NCI-H526 treated with DMSO at 0.1 percent for 48 hours (cell line): ENCODE results near the gene FAF1.
"Not testable (repeated sequence)": the region's sequence is repeated elsewhere in the genome, so short reads cannot be mapped to it uniquely, and the experiment has no call there.

Experiments used
- DNase-seq: peaks from one replicate; lab custom pipeline; 2025; lab: John Stamatoyannopoulos, UW

Gene FAF1

DNA sequence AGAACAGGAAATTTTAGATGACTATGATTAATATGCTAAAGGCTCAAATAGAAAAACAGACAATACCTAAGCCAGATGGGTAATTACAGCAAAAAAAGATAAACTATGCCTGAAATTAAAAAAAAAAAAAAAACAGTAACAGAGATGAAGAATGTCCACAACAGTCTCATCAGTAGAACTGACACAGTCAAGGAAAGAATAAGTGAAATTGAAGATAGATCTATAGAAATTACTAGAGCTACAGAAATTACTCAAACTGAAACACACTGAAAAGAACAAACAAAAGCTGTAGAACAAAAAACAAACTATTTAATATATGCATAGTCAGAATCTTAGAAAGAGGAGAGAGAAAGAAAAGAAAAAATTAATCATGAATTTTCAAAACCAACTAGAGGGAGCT, 112.8 kb downstream of the FAF1 start:
- DNase-seq: no peak

DNA sequence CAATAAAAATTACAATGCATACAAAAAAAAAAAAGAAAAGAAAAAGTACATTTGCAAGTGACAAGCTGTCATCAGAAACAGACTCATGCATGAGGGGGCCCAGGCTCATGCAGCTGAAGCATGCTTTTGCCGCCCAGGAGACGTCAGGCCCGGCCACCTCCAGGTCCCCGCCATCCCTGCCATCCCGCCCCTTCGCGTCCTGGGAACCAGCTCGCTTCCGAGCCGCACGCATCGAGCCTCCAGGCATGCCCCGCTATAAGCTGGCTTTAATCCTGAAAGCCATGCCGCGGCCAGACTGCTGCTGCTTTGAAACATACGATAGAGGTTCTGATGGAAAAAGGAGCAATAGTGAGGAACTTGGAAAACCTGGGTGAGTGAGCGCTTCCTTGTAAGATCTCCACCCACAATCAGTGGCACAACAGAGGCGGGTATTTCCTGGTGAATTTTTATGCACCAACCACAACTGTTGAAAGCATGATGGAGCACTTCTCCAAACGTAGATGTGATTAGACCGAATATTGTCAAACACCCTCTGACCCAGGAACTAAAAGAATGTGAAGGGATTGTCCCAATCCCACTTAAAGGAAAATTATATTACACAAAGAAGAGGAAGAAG, 113.7 kb downstream of the FAF1 start:
- no peak for DNase-seq

DNA sequence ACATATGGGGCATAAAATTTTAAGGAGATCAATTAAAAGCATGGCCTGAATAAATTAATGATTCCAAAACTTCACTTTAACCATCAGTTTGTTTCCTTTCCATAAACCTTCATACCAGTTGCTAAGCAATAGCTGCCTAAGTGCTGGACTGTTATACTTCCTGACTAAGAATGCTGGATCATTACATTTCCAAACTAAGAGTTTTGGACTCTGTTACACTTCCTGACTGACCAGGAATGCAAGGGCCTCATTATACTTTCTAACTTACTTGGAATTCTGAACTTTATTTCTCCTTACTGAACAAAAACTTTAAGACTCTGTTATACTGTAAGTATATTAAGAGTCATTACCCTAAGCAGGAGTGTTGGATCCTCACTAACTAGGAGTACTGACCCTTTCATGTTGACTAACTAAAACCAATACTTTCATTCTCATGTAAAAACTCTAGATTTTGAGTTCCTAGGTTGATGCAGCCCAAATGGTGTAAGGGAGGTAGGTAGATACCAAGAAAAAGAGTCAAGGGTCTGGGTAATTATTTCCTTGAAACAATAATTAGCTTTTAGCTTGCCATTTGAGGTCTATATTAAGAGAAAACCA, 118.2 kb downstream of the FAF1 start:
- DNase-seq: no peak

DNA sequence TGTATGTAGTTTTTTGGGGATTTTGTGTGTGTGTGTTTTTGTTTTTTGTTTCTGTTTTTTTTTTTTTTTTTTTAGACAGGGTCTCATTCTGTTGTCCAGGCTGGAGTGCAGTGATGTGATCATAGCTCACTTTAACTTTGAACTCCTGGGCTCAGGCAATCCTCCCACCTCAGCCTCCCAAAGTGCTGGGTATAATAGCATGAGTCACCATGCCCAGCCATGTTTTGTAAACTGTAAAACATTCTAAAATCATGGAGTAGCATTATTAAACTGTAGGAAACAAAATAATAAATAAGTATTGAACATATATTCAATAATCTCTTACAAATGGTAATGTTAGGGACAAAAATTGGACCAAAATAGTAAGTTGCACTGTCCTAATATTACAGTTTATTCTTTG, 124.0 kb downstream of the FAF1 start:
- no peak for DNase-seq

DNA sequence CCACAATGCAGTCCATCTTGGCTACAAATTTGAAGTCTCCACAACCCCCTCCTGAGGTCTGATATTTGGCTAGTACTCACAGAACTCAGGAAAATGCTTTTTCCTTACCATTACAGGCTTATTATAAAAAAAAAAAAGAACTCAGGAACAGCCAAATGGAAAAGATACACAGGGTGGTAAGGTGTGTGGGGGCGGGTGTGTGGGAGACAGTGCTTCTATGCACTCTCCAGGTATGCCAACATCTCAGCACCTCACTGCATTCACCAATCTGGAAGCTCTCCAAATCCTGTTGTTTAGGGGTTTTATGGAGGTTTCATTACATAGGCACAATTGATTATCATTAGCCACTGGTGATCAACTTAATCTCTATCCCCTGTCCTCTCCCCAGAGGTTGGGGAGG, 126.9 kb downstream of the FAF1 start:
- DNase-seq: no peak

DNA sequence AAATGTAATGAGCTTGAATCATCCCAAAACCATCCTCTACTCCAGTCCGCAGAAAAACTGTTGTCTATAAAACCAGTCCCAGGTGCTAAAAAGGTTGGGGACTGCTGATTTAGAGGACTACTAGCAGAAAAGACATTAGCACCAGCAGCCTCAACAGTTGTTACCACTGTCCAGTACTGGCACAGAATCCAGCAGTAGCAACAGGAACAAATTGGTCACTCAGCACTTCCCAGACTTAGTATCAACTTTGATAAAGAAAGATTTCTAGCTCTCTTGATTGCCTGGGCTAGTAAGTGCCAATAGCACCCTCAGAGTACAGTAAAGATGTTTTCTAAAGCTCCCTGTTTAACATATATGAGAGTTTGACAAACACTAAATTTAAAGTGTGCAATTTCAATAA, 127.9 kb downstream of the FAF1 start:
- DNase-seq: no peak

DNA sequence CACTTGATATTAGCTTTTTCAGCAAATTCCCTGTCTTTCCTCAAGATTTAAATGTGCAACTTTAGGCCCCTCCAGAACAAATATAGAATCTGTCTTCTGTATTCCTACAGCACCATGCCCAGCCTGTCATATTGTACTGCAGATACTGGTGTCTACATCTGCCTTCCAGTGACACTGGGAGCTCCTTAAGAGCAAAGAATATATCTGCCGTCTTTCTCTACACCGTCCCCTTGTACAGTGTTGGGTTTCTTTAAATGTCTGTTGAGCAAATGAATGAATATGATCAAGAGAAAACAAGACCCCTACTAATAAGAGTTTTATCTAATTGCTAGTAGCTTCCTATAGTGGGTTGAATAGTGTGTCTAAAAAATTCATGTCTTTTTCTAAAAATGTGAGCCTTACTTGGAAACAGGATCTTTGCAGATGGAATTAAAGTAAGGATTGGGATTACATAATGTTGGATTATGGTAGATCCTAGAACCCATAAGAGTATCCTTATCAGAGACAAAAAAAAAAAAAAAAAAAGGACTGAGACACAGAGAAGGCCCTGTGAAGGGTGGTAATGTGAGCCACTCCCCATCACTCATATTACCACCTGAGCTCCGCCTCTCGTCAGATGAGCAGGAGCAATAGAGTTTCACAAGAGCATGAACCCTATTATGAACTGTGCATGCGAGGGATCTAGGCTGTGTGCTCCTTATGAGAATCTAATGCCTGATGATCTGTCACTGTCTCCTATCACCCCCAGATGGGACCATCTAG, 128.6 kb downstream of the FAF1 start:
- no peak for DNase-seq

DNA sequence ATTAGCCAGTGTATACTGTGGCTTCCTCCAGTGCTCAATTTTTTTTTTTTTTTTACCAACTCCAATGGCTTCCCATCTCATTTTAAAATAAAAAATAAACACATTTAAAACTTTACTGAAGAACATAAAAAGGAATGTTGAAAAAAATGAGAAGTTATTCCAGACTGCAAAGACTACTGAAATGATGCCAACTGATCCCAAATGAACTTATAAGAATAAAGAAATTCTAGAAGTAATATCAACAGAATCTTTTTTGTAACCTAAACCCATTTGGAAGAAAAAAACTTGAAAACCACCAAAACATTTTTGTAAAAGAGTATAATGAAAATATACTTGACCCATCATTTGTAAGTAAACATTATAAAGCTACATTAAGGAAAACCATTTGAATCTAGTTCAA, 129.4 kb downstream of the FAF1 start:
- no peak for DNase-seq

DNA sequence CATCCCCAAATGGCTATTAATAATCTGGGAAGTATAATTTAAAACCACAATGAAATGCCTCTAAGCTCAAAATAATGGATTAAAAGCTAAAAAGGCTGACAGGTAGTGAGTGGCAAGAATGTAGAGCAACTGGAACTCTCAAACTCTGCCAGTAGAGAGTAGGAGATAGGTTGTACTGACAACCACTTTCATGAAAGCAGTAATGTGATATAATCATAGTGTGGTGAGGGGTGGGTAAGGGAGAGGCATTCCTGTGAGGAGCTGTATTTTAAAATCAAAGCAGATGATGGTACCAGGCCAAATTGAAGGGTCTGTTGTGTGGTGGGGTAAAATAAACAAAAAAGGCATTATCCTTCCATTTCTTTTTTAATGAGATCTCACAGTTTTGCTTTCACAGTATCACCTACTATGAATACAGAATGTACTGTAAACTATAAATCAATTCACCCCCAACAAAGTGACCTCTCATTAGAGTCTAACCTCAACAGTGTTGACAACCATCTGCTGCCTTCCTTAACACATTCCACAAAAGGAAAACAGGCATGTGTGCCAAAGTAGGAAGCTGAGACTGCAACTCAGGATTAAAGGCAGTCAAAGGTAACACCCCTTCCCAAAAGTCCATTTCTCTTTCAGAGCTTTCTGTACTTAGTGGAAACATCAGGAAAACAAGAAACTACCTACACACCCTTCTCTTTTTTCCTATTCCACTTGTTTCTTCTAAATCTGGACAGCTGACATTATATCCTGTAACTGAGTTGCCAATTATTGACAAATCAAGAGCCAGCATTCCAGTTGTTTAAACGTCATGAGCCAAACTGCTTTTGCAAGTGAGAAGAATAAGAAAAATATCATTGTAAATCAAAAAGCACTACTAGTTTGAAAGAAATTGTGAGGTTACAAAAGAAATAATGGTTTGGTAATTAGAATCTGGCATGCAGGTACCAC, 130.8 kb downstream of the FAF1 start:
- DNase-seq: no peak

DNA sequence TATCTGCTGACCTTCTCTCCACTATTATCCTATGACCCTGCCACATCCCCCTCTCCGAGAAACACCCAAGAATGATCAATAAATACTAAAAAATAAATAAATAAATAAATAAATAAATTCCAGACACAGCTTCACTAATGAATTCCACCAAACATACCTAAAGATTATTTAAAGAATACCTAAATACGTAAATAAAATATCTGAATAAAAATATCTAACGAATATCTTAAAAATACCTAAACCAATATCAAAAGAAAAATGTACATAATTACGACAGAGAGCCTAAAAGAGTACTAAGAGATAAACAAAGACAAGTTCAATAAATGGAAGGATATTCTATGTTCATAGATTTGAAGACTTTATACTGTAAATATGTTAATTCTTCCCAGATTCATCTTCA, 132.5 kb downstream of the FAF1 start:
- no peak for DNase-seq

DNA sequence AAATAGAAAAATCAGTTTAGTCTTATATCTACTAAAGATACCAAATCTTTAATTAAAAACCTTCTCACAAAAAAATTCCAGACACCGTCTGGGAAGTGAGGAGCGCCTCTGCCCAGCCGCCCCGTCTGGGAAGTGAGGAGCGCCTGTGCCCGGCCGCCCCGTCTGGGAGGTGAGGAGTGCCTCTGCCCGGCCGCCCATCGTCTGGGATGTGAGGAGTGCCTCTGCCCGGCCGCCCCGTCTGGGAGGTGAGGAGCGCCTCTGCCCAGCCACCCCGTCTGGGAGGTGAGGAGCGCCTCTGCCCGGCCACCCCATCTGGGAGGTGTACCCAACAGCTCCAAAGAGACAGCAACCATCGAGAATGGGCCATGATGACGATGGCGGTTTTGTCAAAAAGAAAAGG, 133.3 kb downstream of the FAF1 start:
- DNase-seq: not testable (repeated sequence)

DNA sequence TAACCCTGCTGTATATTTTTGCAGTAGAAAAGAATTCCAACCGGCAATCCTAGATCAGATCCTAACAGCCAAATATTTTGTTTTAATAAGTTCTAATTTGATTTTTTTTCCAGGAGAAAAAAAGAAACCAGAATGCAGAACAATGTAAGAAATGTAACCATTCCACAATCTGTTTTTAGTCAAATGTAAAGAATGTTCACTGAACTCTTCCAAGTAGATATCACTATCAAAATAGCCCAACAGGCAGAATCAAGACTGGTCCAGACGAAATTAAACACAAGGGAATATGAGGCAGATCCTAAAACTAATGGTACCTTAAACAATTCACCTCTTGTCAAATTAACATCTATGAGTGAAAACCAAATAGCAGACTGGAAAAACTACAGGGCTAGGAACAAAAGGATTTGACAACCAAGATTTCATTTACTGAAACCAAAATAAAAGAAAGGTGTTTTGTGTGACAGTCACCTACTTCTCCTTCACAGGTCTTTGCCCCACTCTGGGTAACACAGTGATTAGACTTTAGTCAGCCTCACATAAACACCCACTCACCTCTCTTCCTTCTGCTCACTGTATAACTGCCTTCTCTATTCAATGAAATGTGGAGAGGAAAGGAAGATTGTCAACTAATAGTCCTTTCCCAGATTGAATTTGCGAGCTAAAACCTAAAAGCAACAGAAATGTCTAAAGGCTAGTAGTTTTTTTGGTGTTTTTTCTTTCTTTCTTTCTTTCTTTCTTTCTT, 137.9 kb downstream of the FAF1 start:
- DNase-seq: no peak

DNA sequence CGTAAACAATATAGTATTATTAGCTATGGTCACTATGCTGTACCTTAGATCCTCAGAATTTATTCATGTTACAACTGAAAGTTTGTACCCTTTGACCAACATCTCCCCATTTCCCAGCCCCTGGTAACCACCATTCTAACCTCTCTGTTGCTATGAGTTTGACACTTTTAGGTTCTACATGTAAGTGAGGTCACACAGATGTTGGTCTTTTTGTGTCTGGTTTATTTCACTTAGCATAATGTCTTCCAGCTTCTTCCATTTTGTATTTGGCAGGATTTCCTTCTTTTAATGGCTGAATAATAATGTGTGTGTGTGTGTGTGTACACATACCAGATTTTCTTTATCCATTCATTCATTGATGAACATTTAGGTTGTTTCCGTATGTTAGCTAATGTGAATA, 139.5 kb downstream of the FAF1 start:
- DNase-seq: no peak

DNA sequence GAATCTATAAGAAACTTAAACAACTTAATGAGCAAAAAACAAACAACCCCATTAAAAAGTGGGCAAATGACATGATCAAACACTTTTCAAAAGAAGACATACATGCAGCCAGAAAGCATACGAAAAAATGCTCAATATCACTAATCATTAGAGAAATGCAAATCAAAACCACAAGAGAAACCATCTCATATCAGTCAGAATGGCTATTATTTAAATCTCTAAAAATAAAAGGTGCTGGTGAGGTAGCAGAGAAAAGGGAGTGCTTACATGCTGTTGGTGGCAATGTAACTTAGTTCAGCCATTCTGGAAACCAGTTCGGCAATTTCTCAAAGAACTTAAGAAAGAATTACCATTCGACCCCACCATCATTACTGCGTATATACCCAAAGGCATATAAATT, 147.7 kb downstream of the FAF1 start:
- DNase-seq: no peak

DNA sequence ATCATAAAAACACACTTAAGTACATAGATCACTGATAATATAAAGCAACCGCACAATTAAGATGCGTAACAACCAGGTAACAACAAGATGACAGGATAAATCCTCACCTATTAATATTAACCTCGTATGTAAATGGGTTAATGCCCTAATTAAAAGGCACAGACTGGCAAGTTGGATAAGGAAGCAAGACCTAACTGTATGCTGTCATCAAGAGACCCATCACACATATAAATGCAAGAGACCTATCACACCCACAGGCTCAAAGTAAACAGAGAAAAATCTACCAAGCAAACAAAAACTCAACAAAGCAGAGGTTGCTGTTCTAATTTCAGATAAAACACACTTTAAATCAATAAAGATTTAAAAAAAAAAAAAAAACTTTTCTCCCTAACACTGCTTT, 151.8 kb downstream of the FAF1 start:
- no peak for DNase-seq

DNA sequence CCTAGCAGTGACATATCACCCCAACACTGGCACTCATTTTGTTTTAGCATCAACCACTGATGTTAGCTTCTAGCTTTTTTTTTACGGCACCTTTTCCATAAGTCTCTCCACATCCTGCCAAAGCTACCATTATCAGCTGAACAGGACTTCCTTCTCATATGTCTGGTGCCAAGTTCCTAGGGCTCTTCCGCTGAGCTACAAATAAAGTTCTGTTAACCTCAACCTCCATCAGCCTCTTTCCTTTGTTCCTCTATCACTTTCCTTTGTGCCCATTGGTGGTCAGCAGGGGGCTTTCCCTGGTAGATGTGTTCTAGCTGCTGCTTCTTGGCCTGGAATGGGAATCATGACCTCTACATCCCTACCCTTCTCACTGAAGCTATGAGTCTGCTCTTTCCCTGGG, 163.8 kb downstream of the FAF1 start:
- DNase-seq: no peak

DNA sequence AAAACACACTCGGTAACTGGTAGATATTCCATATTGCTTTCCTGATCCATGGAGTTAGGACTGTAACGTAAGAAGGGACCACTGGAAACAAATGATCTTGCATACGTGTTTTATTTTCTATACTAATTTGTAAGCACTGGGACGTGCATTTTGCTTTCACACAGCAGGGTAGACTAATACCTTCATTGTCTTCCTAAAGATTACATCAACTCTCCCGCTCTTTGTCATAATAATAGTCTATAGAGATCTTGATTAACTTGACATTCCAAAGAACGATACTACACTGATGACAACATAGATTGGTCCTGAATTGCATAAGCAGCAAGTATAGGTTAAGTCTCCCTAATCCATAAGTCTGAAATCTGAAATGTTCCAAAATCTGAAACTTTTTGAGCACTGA, 166.5 kb downstream of the FAF1 start:
- DNase-seq: no peak

DNA sequence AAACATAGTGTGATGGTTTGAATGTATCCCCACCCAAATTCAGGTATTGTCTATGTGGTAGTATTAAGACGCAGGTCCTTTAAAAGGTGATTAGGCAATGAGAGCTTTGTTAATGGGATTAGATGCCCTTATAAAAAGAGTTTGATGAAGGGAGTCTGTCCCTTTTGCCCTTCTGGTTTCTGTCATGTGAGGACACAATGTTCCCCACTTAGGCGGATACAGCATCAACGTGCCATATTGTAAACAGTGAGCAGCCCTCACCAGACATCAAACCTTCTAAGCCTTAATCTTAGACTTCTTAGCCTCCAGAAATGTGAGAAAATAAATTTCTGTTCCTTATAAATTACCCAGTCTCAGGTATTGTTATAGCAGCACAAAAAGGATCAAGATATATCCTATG, 172.8 kb downstream of the FAF1 start:
- no peak for DNase-seq

DNA sequence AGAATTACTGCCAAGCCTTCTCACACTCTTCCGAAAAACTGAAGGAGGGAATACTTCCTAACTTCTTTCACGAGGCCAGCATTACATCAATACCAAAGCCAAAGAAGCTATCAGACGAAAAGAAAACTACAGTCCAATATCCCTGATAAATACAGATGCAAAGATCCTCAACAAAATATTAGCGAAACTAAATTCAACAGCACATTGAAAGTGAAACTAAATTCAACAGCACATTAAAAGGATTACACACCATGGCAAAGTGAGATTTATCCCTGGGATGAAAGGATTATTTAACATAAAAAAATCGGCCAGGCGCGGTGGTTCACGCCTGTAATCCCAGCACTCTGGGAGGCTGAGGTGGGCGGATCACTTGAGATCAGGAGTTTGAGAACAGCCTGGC, 176.8 kb downstream of the FAF1 start:
- DNase-seq: no peak

DNA sequence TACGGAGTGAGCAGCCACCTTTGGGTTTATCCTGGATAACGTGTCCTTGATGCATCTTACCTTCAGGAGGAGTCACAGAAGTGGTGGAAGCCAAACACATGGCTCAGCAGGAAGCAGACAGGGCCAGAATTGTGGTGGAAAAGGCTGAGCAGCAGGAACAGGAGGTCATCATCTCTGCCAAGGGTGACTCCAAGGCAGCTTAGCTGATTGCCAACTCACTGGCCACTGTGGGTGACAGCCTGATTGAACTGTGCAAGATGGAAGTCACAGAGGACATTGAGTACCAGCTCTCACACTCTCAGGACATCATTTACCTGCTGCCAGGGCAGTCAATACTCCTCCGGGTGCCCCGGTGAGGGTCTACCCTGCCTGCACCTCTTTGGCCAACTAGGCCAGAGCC, 179.3 kb downstream of the FAF1 start:
- DNase-seq: no peak

DNA sequence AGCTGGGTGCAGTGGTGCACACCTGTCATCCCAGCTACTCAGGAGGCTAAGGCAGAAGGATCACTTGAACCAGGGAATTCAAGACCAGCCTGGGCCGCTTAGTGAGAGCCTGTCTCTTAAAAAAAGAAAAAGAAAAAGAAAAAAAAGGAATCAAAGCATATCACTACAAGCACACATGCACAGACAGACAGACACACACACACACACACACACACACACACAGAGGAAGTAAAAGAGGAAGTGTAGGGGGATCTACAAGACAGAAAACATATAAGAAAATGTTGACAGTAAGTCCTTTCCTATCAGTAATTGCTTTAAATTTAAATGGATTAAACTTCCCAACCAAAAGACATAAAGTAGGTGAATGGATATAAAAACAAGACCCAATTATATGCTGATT, 180.3 kb downstream of the FAF1 start:
- no peak for DNase-seq

DNA sequence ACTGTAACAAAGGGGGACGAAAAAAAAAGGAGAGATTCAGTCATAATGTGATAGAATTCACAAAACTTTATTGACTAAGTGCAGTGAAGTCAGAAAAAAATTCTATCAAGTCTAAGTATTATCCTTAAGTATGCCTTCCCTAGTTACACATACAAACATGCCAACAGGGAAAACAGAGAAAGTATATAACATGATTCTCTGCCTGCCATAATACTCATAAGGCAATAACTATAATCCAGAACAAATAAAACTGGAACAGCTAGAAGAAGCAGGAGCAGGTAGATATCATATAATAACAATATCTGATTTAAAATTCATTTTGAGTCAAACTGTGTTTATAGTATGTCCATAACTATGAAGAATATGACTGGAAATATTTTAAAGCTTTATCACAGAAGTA, 184.3 kb downstream of the FAF1 start:
- DNase-seq: no peak
